Measurements from ENCODE around the gene MAGI2.
"Not testable (repeated sequence)": the region's sequence is repeated elsewhere in the genome, so short reads cannot be mapped to it uniquely, and the experiment has no call there.

MAGI2 gene

DNA sequence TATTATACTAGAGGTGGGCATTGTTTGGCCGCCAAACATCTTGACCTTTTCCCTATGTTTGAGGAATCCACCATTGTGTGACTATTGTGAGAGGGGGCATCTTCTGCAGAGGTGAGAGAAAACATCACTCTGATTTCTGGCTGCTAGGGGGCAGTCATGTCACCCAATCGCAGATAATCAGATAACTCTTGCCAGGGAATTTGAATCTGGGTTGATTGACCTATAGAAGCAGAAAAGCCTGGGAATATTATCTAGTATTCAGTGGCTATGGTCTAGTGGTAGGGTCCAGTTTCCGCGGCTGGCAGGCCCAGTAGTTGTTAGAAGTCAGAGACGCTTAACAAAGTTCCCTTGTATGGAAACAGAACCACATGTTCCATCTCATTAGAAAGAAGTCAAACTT, 846.4 kb downstream of the MAGI2 start:
- no peak for DNase-seq

DNA sequence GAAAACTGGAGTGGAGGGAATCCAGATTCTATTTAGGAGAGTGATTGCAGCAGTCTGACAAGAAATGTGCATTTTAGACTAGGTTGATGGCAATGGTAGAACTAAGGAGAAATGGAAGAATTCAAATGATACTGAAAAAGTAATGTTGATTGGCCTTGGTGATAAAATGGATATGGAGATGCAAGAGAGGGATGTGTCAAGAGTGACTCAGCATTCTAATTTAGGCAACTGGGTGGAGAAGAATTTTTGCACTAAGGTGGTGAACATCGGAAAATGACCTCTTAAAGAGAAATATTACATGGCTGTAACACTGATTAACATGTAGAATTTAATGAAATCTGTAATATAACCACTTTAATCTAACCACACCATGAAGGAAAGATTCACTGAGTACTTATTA, 848.3 kb downstream of the MAGI2 start:
- no peak for DNase-seq

GRCh38 chr7:78601728-78602127, 851.7 kb downstream of the MAGI2 start:
- DNase-seq: no peak

GRCh38 chr7:78594156-78594555, 859.3 kb downstream of the MAGI2 start:
- DNase-seq: no peak

GRCh38 chr7:78588393-78588792, 865.1 kb downstream of the MAGI2 start:
- DNase-seq: no peak

DNA sequence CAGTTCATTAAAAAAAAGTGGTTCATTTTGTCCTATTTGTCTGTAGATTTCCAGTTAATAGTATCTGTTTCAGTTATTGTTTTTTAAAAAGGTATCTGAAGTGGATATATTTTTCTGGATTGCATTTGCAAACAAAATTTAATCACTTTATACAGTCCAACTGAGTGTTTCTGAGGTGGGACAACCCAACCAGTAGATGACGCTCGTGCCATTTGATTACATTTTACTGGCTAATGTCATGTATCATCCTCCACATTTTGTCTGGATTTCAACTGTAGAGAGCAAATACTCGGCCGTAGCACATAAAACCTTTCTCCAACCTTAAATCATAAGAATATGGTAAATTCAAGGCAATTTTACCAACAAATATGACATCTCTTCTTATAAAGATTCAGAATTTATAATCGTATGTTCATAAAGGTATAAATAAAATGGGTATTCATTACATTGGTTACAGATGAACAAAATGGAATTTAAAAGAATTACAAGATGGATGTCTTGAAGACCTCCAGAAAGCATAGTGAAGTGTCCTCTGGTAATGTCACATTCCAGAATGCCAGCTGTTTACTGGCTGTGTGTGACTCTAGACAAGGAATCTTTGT, 865.9 kb downstream of the MAGI2 start:
- DNase-seq: no peak

DNA sequence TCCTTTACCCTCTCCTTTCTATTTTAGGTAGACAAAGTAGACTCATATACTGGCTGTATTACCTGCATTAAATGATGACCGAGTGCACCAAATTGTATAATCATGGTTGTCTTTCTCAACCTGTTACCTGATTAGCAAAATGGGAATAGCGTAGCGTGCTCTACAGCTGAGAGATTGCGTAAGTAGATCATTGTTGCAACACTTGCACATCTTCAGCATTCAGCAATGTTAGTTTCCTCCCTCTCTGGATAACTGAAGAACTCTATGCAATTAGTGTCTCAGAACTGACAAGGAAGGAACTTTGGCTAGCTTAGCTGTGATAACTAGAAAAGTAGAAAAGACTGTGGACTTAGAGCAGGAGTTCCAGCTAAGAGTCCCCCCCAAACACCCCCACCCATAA, 867.5 kb downstream of the MAGI2 start:
- no peak for DNase-seq

GRCh38 chr7:78578686-78579085, 874.8 kb downstream of the MAGI2 start:
- no peak for DNase-seq

DNA sequence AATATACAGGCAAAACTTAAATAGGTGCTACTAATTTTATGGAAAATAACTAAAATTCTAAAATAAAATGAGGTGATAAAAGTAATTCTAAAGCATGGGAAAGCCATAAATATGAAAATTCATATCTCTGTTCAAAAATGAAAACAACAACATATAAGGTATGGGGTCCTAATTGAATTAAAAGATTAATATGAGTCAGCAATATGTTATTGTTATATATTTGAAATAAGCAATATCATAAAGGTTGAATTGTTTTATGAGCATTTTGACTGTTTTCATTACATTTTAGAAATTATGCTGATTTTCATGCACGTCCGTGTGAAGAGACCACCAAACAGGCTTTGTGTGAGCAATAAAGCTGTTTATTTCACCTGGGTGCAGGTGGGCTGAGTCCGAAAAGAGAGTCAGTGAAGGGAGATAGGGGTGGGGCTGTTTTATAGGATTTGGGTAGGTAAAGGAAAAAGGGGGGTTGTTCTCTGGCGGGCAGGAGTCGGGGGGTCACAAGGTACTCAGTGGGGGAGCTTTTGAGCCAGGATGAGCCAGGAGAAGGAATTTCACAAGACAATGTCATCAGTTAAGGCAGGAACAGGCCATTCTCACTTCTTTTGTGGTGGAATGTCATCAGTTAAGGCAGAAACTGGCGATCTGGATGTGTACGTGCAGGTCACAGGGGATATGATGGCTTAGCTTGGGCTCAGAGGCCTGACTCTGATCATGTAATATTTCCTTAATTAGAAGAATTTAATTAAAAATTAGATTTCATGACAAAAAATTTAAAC, 876.1 kb downstream of the MAGI2 start:
- DNase-seq: not testable (repeated sequence)

DNA sequence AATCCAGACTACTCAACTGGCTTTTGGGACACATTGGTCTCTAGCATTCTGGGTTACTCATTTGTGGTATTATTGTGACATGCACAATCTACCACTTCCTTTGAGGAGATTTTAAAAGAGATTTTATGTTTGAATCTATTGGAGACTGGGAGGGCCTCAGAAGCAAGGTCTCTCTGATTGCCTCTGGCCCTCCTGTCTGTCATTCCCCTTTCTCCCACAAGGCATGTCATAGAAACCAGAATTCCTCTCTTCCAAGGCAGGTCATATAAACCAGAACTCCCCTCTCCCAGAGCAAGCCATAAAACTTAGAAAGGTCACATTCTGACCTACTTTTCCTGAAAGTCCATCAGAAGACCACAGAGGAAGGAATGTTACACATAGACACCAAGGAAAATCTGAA, 877.2 kb downstream of the MAGI2 start:
- DNase-seq: no peak

- DNase-seq: no peak
Measured at GRCh38 chr7:78571292-78571691, 882.2 kb downstream of the MAGI2 start.

GRCh38 chr7:78568690-78569089, 884.8 kb downstream of the MAGI2 start:
- no peak for DNase-seq

DNA sequence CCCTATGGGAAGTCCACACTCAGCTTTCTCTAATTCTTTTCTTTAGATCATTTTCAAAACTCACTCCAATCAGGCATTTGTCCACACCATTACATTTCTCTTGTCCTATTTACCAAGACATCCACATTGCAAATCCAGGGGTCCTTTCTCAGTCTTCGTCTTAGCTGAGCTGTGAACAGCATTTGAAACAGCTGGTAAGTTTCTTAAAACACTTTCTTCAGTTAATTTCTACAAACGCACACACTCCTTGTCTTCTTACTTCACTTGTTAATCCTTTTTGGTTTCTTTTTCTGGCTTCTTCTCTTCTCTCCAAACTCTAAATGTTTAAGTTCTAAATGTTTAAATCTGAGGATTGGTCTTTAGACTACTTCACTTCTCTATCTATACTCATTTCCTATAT, 885.6 kb downstream of the MAGI2 start:
- no peak for DNase-seq

DNA sequence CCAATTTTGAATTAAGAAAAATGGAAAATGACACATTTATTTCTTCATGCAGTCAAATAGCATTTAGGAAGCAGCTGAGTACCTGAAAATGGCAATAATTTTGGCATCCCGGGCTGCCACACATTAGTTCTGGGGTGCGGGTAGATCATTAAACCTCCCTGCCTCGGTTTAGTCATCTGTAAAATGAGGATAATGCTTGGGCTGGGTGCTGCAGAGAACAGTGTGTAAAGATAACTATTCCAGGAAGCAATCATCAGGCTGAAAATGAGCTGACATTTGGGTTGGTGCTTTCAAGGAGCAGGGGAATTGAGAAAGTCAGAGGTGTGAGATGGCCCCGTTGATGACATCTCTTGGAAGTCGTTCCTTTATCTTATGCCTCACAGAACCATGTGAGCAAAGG, 887.7 kb downstream of the MAGI2 start:
- DNase-seq: no peak

GRCh38 chr7:78563191-78563590, 890.3 kb downstream of the MAGI2 start:
- DNase-seq: no peak

GRCh38 chr7:78562191-78562590, 891.3 kb downstream of the MAGI2 start:
- DNase-seq: no peak

DNA sequence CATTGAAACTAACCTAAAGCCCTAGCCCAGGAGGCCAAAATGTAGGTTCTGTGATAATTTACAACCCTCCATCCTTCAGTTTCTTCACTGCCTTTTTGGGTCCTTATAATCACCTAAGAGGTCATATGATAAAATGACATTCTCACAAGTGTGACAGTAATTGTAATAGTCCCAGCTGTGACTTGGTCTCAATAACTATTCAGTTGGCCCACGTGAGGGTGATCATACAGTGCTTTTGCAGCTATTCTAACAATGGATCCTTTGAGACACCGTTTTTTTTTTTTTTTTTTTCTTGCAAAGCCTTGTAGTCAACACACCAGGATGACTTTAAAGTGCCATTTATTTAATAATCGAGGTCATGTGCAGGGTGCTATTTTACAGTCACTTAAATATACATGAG, 894.9 kb downstream of the MAGI2 start:
- no peak for DNase-seq

DNA sequence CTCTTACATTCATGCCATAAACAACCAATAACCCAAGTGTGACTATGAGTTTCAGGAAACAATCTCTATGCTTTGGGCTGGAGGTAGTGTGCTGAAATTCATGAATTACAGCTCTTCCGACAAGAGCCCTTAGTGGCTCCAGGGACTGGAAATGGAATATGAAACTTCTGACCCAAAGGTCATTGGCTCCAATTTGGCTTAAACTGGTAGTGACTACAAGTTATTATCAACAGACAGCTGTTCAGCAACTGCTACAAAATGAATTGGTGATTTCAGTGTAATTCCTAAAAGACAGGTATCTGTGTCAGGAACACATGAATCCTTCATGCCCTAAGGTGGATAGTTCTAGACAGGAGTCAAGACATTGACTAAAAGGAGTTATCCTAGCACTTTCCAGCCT, 909.5 kb downstream of the MAGI2 start:
- DNase-seq: no peak

GRCh38 chr7:78542981-78543380, 910.5 kb downstream of the MAGI2 start:
- DNase-seq: no peak

DNA sequence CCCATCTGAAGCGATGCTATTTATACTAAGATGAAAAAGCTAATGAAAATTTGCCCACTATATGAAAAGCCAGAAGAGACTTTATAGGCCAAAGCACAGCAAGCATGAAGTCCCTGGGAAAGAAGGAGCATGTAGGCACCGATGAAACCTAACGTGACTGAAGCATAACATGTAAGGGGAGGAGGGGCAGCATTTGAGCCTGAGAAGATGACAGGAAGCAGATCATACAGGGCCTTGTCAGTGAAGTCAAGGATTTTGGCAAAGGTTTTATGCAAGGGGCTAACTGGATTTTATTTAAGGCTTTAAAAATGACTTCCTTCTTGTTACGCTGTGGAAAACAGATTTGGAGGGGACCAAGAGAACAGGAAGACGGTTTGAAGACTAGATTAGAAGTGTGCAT, 910.9 kb downstream of the MAGI2 start:
- DNase-seq: no peak

- no peak for DNase-seq
Measured at GRCh38 chr7:78539825-78540224, 913.6 kb downstream of the MAGI2 start.

DNA sequence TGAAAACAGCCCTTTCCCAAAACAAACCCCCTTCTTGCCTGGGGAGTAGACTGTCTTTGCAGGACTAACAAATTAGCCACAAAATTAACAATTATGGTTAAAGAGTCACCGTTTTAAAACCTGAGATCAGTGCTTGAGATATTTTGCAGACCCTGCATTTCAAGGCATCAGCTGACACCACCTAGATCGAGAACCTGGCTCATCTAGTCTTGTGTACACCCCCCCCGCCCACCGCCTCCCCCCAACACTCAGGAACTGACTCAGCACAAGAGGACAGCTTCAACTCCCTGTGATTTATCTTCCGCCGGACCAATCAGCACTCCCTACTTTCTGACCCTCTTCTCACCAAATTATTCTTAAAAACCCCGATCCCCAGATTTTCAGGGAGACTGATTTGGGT, 917.8 kb downstream of the MAGI2 start:
- no peak for DNase-seq

GRCh38 chr7:78530351-78530750, 923.1 kb downstream of the MAGI2 start:
- peak in 1 of 2 experiments; percentile 2 for DNase-seq

DNA sequence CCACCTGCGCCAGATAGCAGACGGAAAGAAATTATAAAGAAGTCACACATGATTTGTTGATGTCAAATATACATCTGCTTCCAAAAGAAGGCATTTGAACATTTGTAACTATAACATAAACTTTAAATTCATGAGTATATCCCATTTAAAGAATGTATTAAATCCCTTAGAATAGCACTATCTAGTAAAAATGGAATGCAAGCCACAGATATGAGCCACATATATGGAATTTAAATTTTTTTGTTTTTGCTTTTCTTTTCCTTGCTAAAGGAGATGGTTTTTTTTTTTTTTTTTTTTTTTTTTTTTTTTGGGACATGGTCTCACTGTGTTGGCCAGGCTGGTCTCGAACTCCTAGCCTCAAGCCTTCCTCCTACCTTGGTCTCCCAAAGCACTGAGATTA, 924.1 kb downstream of the MAGI2 start:
- DNase-seq: no peak

DNA sequence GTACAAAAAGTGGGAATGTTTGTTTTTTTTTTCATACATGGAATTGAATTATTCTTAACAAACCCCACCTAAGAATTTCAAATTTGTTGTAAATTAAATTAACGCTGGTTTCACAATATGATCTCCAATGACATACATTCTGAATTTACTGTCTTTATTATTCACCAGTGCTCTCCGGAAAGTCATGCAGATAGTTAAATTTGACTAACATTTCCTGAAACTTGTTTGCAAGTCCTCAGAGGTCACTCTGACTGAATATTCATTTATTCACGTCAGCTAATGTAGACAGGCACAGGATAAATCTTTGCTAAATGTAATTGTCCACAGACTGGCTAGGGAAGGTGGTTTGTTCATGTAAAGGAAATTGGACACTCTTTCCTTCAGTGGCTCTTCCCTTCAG, 924.5 kb downstream of the MAGI2 start:
- no peak for DNase-seq

All from SW 1271 (cell line).